Measurements from ENCODE around the gene SH3BP5. TPM values are rescaled to one million over a fixed set of nuclear protein-coding genes. Genes with fewer than 3 reads are reported as not detected.

SH3BP5 gene
- total and polyA plus RNA-seq, 2 experiments from 2014 or later = 37.8 to 39.2 TPM

DNA sequence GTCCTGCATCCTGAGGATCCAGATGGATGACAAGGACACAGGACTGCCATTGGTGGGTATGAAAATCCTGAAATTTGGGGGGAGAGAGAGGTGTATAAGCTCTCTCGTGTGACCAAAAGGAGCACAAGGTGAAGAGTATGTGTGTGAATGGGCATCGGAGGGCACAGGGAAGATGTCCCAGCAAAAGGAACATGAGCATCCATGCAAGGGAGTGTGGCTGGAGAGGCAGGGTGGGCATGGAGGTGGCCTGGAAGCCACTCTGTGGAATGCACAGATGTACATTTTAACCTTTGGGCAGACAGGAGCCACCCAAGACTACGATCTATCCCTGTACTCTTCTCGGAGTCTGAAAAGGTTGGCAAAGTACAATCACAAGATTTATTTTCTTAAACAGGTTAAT is 71.9 kb downstream of the SH3BP5 start:
- Histone ChIP-seq H3K36me3 (ENCODE audit: low read depth) (peaks cover 32% of the 10 kb centered on the region), H3K4me2 (ENCODE audit: unreplicated experiment) (no peak overlapping the region), H3K27ac (no peak overlapping the region), H3K9me3 (ENCODE audit: low read depth) (no peaks in the 10 kb centered on the region), H3K27me3 (replicated peaks; ENCODE audit: insufficient read depth) (no peaks in the 10 kb centered on the region), H3K9me2 (ENCODE audit: insufficient read depth) (no peaks in the 10 kb centered on the region), H3K4me3 (no peak overlapping the region), H3K4me1 (ENCODE audit: insufficient read depth) (no peaks in the 10 kb centered on the region), H3F3A (ENCODE audit: insufficient read depth) (peaks cover 55% of the 10 kb centered on the region), H3K79me2 (ENCODE audit: insufficient read depth) (peaks cover 50% of the 10 kb centered on the region), H4K20me1 (ENCODE audit: insufficient read depth) (0 out of 2 replicates have a peak, but pooled peaks cover 3% of the 10 kb centered on the region), H3K9ac (no peak overlapping the region), H2AFZ (no peak overlapping the region)
- TF ChIP-seq EZH2 (IDR thresholded peaks at IDR 0.05; ENCODE audit: insufficient read depth, poor library complexity, severe bottlenecking) = no peak
- TF ChIP-seq EZH2phosphoT487 (IDR thresholded peaks at IDR 0.05; ENCODE audit: insufficient read depth, low read depth) = no peak
- DNase-seq = no peak
- 93 to 96% methylated on average over 4 of the region's 4 CpGs for WGBS, 2 experiments (ENCODE audit: low coverage in 1 of 2, low lambda C conversion rate in 2 of 2, missing lambda C conversion rate in 2 of 2)
- in situ Hi-C loops (cut with MboI) = loop anchor here (10.0 to 25.0 kb wide), 2 partner anchors 124 to 302 kb away; no protein-coding TSS in a partner anchor

DNA sequence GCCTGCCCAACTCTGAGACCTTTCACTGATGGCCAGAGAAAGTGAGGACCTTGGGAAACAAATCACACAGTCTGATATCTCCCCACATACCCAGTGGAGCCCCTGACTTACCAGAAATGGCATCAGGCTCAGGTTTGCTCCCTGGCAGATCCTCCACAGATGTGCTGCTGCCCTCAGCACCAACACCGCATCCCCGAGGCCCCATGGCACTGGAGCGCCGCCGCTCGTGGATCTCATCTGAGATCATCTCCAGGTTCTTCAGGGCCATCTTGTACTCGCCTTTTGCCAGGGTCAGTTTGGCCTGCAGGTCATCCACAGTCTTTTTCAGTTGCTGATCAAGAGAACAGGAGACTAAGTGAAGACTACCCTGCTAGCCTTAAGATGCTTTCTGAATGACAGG is 73.7 kb downstream of the SH3BP5 start:
- 93 to 97% methylated on average over 7 of the region's 7 CpGs for WGBS, 2 experiments (ENCODE audit: low coverage in 1 of 2, low lambda C conversion rate in 2 of 2, missing lambda C conversion rate in 2 of 2)
- no peak overlapping the region for H3K4me2 ChIP-seq (ENCODE audit: unreplicated experiment)
- no peak overlapping the region for H3K27ac ChIP-seq
- no peak overlapping the region for H3K9ac ChIP-seq
- no peaks in the 10 kb centered on the region for H3K9me3 ChIP-seq (ENCODE audit: low read depth)
- H3K79me2 ChIP-seq (ENCODE audit: insufficient read depth) = peaks cover 35% of the 10 kb centered on the region
- H3K4me3 ChIP-seq = no peak overlapping the region
- H3K36me3 ChIP-seq (ENCODE audit: low read depth) = peaks cover 50% of the 10 kb centered on the region
- TF ChIP-seq EZH2 (IDR thresholded peaks at IDR 0.05; ENCODE audit: insufficient read depth, poor library complexity, severe bottlenecking) (no peak), EZH2phosphoT487 (IDR thresholded peaks at IDR 0.05; ENCODE audit: insufficient read depth, low read depth) (no peak)
- no peaks in the 10 kb centered on the region for H3K9me2 ChIP-seq (ENCODE audit: insufficient read depth)
- in situ Hi-C loops (cut with MboI) = loop anchor here (25.0 kb wide), 1 partner anchor 304 kb away; no protein-coding TSS in a partner anchor
- no peak overlapping the region for H2AFZ ChIP-seq
- no peak for DNase-seq
- H4K20me1 ChIP-seq (ENCODE audit: insufficient read depth) = 0 out of 2 replicates have a peak, but pooled peaks cover 3% of the 10 kb centered on the region
- peaks cover 73% of the 10 kb centered on the region for H3F3A ChIP-seq (ENCODE audit: insufficient read depth)
- H3K4me1 ChIP-seq (ENCODE audit: insufficient read depth) = no peaks in the 10 kb centered on the region
- H3K27me3 ChIP-seq (replicated peaks; ENCODE audit: insufficient read depth) = no peaks in the 10 kb centered on the region

GRCh38 chr3:15256861-15257341 is 75.5 kb downstream of the SH3BP5 start:
- WGBS, 2 experiments (ENCODE audit: low coverage in 1 of 2, low lambda C conversion rate in 2 of 2, missing lambda C conversion rate in 2 of 2) = 58 to 61% methylated on average over 8 of the region's 8 CpGs
- H3K36me3 ChIP-seq (ENCODE audit: low read depth) = peaks cover 64% of the 10 kb centered on the region

DNA sequence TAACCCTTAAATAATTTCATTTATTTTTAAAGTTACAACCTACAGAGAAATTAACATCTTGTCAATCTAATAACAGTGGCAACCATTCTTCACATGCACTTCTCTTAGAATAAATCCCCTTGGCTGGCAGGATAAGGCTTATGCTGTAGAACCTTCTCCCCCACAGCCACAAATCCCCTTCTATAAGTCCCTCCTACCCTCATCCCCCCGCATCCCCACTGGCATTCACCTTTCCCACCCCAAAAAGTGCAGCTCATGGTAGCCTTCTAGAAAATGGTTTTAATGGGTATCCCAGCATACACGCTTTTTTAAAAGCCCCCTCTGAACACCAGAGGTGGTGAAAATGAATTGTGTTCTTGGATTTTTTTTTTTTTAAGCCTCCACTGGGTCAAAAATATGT is 77.2 kb downstream of the SH3BP5 start:
- Histone ChIP-seq H3K27me3 (replicated peaks; ENCODE audit: insufficient read depth) (no peaks in the 10 kb centered on the region), H3K9ac (no peak overlapping the region), H3K27ac (peak overlapping the region; percentile 24), H3F3A (ENCODE audit: insufficient read depth) (peaks cover 83% of the 10 kb centered on the region), H3K4me2 (ENCODE audit: unreplicated experiment) (no peak overlapping the region), H3K79me2 (ENCODE audit: insufficient read depth) (peaks cover 3% of the 10 kb centered on the region; the same call in 1 of the 2 replicates), H3K4me1 (ENCODE audit: insufficient read depth) (no peaks in the 10 kb centered on the region), H3K36me3 (ENCODE audit: low read depth) (peaks cover 74% of the 10 kb centered on the region), H3K9me3 (ENCODE audit: low read depth) (no peaks in the 10 kb centered on the region), H2AFZ (no peak overlapping the region), H3K9me2 (ENCODE audit: insufficient read depth) (no peaks in the 10 kb centered on the region), H4K20me1 (ENCODE audit: insufficient read depth) (0 out of 2 replicates have a peak, but pooled peaks cover 3% of the 10 kb centered on the region), H3K4me3 (no peak overlapping the region)
- no peak for DNase-seq
- in situ Hi-C loops (cut with MboI) = loop anchor here (25.0 kb wide), 1 partner anchor 307 kb away; no protein-coding TSS in a partner anchor
- 70 to 76% methylated on average over 2 of the region's 2 CpGs for WGBS, 2 experiments (ENCODE audit: low coverage in 1 of 2, low lambda C conversion rate in 2 of 2, missing lambda C conversion rate in 2 of 2)
- TF ChIP-seq EZH2phosphoT487 (IDR thresholded peaks at IDR 0.05; ENCODE audit: insufficient read depth, low read depth) = no peak
- TF ChIP-seq EZH2 (IDR thresholded peaks at IDR 0.05; ENCODE audit: insufficient read depth, poor library complexity, severe bottlenecking) = no peak

More at GRCh38 chr3:15256861-15257341, 75.5 kb downstream of the SH3BP5 start:
- peak; percentile 29 for DNase-seq
- H3K4me3 ChIP-seq = no peak overlapping the region
- H3K9me3 ChIP-seq (ENCODE audit: low read depth) = no peaks in the 10 kb centered on the region
- H4K20me1 ChIP-seq (ENCODE audit: insufficient read depth) = 0 out of 2 replicates have a peak, but pooled peaks cover 3% of the 10 kb centered on the region
- H3F3A ChIP-seq (ENCODE audit: insufficient read depth) = peaks cover 87% of the 10 kb centered on the region
- no peak for TF ChIP-seq EZH2phosphoT487 (IDR thresholded peaks at IDR 0.05; ENCODE audit: insufficient read depth, low read depth)
- no peak for TF ChIP-seq EZH2 (IDR thresholded peaks at IDR 0.05; ENCODE audit: insufficient read depth, poor library complexity, severe bottlenecking)
- H2AFZ ChIP-seq = no peak overlapping the region
- H3K4me2 ChIP-seq (ENCODE audit: unreplicated experiment) = no peak overlapping the region
- no peak overlapping the region for H3K9ac ChIP-seq
- in situ Hi-C loops (cut with MboI) = loop anchor here (25.0 kb wide), 1 partner anchor 305 kb away; no protein-coding TSS in a partner anchor
- H3K27ac ChIP-seq = no peak overlapping the region
- H3K79me2 ChIP-seq (ENCODE audit: insufficient read depth) = peaks cover 19% of the 10 kb centered on the region
- H3K27me3 ChIP-seq (replicated peaks; ENCODE audit: insufficient read depth) = no peaks in the 10 kb centered on the region
- no peaks in the 10 kb centered on the region for H3K9me2 ChIP-seq (ENCODE audit: insufficient read depth)
- no peaks in the 10 kb centered on the region for H3K4me1 ChIP-seq (ENCODE audit: insufficient read depth)
